Measurements from ENCODE around the gene COQ8B. TPM values are rescaled to one million over a fixed set of nuclear protein-coding genes. Genes with fewer than 3 reads are reported as not detected.

Gene COQ8B
- total and polyA plus RNA-seq, 2 of the 4 experiments (the other 2 are of a cell fraction) = 14.9 to 23.2 TPM

DNA sequence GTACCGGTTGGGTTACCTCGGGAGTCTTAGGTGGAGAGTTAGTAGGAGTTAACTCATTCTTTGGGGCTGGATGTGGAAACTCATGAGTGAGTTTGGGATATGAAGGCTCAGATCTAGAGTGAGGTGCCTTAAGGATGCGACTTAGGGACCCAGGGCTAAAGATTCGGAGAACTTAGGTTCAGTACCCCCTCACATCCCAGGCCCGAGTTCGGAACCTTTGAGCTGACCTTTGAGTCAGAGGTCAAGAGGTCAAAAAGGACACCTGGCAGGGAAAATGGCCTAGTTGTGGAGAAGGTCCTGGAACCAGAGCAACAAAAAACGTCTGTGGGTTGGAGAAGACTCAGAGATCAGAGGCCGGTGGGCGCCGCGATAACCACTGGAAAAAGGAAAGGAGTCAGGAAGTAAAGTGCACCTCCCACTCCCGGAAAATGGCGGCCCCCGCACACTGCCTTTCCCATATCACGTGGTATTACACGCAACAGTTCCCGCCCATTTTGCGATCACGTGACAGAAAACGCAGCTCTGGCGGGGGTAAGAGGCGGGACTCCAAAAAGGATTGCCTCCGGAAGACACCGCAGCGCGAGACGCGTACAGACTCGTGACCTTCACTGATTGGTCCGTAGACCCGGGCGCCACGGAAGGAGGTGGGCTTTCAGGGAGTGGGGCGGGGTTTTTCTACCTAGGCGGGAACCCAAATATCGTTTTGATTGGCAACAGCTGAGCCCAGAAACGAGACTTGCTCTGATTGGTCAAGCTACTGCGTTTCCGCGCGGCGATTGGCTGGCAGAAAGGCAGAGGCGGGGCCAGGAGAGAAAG is 33.6 kb upstream of the COQ8B start, which contains the start of gene ACTMAP:
ACTMAP (minus strand) TSS at position 420 of the 816 bp plus-strand sequence. CDS start 674 bp downstream, outside the sequence.
- H3K27ac ChIP-seq (ENCODE audit: insufficient read depth, low read length) = peak within 1 kb of the TSS; percentile 85
- ATAC-seq (ENCODE audit: low read depth) = peak; percentile 94
- TF ChIP-seq MXI1 (IDR thresholded peaks at IDR 0.05; ENCODE audit: borderline replicate concordance, low read depth, low read length) (no peak), BHLHE40 (IDR thresholded peaks at IDR 0.05; ENCODE audit: low read depth, low read length) (peak; percentile 79), RCOR1 (IDR thresholded peaks at IDR 0.05; ENCODE audit: insufficient replicate concordance, low read length) (peak; percentile 12), CEBPB (IDR thresholded peaks at IDR 0.05; ENCODE audit: low read depth, low read length) (0 out of 2 replicates have a peak, but pooled peaks have one; percentile 10), MAFK (IDR thresholded peaks at IDR 0.05; ENCODE audit: low read depth, low read length) (no peak), POLR2A (IDR thresholded peaks at IDR 0.05; ENCODE audit: low read depth, low read length) (peak; percentile 67; the same call in 1 of the 2 replicates), MAZ (IDR thresholded peaks at IDR 0.05; ENCODE audit: borderline replicate concordance, low read depth, low read length) (peak; percentile 92), RAD21 (IDR thresholded peaks at IDR 0.05; ENCODE audit: low read length) (no peak), FOS (IDR thresholded peaks at IDR 0.05; ENCODE audit: low read depth, low read length) (peak; percentile 70; the same call in 1 of the 2 replicates), NFE2L2 (IDR thresholded peaks at IDR 0.05; ENCODE audit: low read depth, low read length) (no peak)
- TF ChIP-seq, protein P1, sequence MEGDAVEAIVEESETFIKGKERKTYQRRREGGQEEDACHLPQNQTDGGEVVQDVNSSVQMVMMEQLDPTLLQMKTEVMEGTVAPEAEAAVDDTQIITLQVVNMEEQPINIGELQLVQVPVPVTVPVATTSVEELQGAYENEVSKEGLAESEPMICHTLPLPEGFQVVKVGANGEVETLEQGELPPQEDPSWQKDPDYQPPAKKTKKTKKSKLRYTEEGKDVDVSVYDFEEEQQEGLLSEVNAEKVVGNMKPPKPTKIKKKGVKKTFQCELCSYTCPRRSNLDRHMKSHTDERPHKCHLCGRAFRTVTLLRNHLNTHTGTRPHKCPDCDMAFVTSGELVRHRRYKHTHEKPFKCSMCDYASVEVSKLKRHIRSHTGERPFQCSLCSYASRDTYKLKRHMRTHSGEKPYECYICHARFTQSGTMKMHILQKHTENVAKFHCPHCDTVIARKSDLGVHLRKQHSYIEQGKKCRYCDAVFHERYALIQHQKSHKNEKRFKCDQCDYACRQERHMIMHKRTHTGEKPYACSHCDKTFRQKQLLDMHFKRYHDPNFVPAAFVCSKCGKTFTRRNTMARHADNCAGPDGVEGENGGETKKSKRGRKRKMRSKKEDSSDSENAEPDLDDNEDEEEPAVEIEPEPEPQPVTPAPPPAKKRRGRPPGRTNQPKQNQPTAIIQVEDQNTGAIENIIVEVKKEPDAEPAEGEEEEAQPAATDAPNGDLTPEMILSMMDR (conservative IDR thresholded peaks at IDR 0.05; ENCODE audit: low read depth, low read length) = no peak
- TF ChIP-seq, protein P2, sequence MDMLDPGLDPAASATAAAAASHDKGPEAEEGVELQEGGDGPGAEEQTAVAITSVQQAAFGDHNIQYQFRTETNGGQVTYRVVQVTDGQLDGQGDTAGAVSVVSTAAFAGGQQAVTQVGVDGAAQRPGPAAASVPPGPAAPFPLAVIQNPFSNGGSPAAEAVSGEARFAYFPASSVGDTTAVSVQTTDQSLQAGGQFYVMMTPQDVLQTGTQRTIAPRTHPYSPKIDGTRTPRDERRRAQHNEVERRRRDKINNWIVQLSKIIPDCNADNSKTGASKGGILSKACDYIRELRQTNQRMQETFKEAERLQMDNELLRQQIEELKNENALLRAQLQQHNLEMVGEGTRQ (IDR thresholded peaks at IDR 0.05; ENCODE audit: low read depth, low read length) = peak; percentile 100
- TF ChIP-seq, protein P3, sequence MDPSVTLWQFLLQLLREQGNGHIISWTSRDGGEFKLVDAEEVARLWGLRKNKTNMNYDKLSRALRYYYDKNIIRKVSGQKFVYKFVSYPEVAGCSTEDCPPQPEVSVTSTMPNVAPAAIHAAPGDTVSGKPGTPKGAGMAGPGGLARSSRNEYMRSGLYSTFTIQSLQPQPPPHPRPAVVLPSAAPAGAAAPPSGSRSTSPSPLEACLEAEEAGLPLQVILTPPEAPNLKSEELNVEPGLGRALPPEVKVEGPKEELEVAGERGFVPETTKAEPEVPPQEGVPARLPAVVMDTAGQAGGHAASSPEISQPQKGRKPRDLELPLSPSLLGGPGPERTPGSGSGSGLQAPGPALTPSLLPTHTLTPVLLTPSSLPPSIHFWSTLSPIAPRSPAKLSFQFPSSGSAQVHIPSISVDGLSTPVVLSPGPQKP (IDR thresholded peaks at IDR 0.05; ENCODE audit: borderline replicate concordance, low read depth, low read length) = no peak

More for the DNA sequence above, 33.6 kb upstream of the COQ8B start, which contains the start of gene ACTMAP:
- H4K5ac ChIP-seq (ENCODE audit: low read depth, low read length) = peak within 1 kb of the TSS; percentile 98
- H3K4me1 ChIP-seq (ENCODE audit: control insufficient read depth, insufficient read depth, low read length) = peaks cover 11% of the 10 kb centered on the region
- no peaks in the 10 kb centered on the region for H3K27me3 ChIP-seq (ENCODE audit: control insufficient read depth, insufficient read depth, low read length)
- ChIA-PET CTCF (interaction anchor here (0.9 kb wide), 2 partner anchors 48 to 87 kb away, joined by 3 to 4 read pairs; partner anchors contain the start of gene EGLN2), POLR2A (ENCODE audit: unreplicated experiment) (interaction anchor here (0.6 to 0.7 kb wide), 2 partner anchors 28 to 668 kb away, joined by 3 to 4 read pairs; no protein-coding TSS in a partner anchor)
- peak within 1 kb of the TSS; percentile 75 for H3K18ac ChIP-seq (ENCODE audit: low read depth, low read length)
- in situ Hi-C loops (cut with MboI; ENCODE audit: low sequenced_read_pairs) (no loop called here), intact Hi-C loops (cut with micrococcal nuclease) (loop anchor here (2.0 to 5.0 kb wide), 4 partner anchors 29 to 59 kb away; partner anchors contain the start of genes COQ8B, EGLN2, ITPKC and NUMBL), dilution Hi-C loops (cut with HindIII; ENCODE audit: low sequenced_read_pairs, unreplicated experiment) (no loop called here)
- H3K9me3 ChIP-seq (ENCODE audit: control insufficient read depth, insufficient read depth, low read length) = no peaks in the 10 kb centered on the region
- H3K4me2 ChIP-seq (ENCODE audit: low read depth, low read length) = peak within 1 kb of the TSS; percentile 99
- peaks cover 16 to 36% of the 10 kb centered on the region in 2 experiments for H3K79me1 ChIP-seq (ENCODE audit: low read depth in 1 of 2, low read length in 2 of 2)
- peak within 1 kb of the TSS; percentile 99 for H2AK5ac ChIP-seq (ENCODE audit: low read depth, low read length)
- H3K9me1 ChIP-seq (ENCODE audit: insufficient read depth, low read length) = peaks cover 6% of the 10 kb centered on the region
- H2AK9ac ChIP-seq (replicated peaks; ENCODE audit: low read depth, low read length, poor library complexity) = peak within 1 kb of the TSS; percentile 100
- H3K36me3 ChIP-seq (ENCODE audit: control insufficient read depth, insufficient read depth, low read length) = peaks cover 4% of the 10 kb centered on the region; the same call in 1 of the 2 replicates
- 0% methylated on average over 26 of the region's 43 CpGs; no CpG with 5 or more reads in 1 of the 2 experiments for WGBS, 2 experiments (ENCODE audit: extremely low coverage in 2 of 2, insufficient read length in 1 of 2)
- H3K56ac ChIP-seq (ENCODE audit: extremely low read depth, insufficient read depth, low read length) = peak within 1 kb of the TSS; percentile 89
- H4K20me1 ChIP-seq (ENCODE audit: insufficient read depth, low read length) = peaks cover 13% of the 10 kb centered on the region
- H3K9ac ChIP-seq (ENCODE audit: low read depth, low read length) = peak within 1 kb of the TSS; percentile 91
- H4K91ac ChIP-seq (ENCODE audit: insufficient read depth, low read depth, low read length) = peak within 1 kb of the TSS; percentile 97
- H2BK20ac ChIP-seq (ENCODE audit: low read depth, low read length) = peak within 1 kb of the TSS; percentile 30
- H4K8ac ChIP-seq (ENCODE audit: low read depth in 2 of 2, low read length in 2 of 2) = peak within 1 kb of the TSS; percentile 99 to 100
- H3K4ac ChIP-seq (ENCODE audit: low read depth, low read length) = peak within 1 kb of the TSS; percentile 98
- peak within 1 kb of the TSS; percentile 64 for H3K4me3 ChIP-seq (ENCODE audit: insufficient read depth, low read depth, low read length)
- TSS peak; percentile 95 for BruUV-seq (replicated peaks)
- H3K23ac ChIP-seq (ENCODE audit: low read depth, low read length) = peak within 1 kb of the TSS; percentile 98
- H3K14ac ChIP-seq (replicated peaks; ENCODE audit: low read depth, low read length) = peak within 1 kb of the TSS; percentile 97
- H2BK5ac ChIP-seq (ENCODE audit: low read depth, low read length, poor library complexity, severe bottlenecking) = peak within 1 kb of the TSS; percentile 83
- H2BK120ac ChIP-seq (ENCODE audit: low read depth, low read length) = peak within 1 kb of the TSS; percentile 79
- DNase-seq = peak; percentile 100
- peak within 1 kb of the TSS; percentile 60; the same call in 2 of the 3 replicates for H2BK15ac ChIP-seq (ENCODE audit: low read depth, low read length)
- peak within 1 kb of the TSS; percentile 96 for H2AFZ ChIP-seq (replicated peaks; ENCODE audit: low read length, poor library complexity)

Data from IMR-90 (cell line).